ENCODE measurements around the gene ANKUB1.

ANKUB1 gene

GRCh38 chr3:149763565-149764195, 28.7 kb downstream of the ANKUB1 start:
- no peak for DNase-seq (ENCODE audit: low read depth in 3 of 3)

GRCh38 chr3:149753717-149754116, 38.6 kb downstream of the ANKUB1 start:
- DNase-seq (ENCODE audit: low read depth in 3 of 3) = no peak

GRCh38 chr3:149752788-149753136, 39.6 kb downstream of the ANKUB1 start:
- DNase-seq (ENCODE audit: low read depth in 3 of 3) = no peak

GRCh38 chr3:149752051-149752787, 40.1 kb downstream of the ANKUB1 start, which contains the start of gene COMMD2:
TSS of gene COMMD2 (minus strand) at chr3:149752489. CDS start at chr3:149752444, 45 bp downstream.
- peak; percentile 42 to 56 (median 54) for DNase-seq (ENCODE audit: low read depth in 3 of 3)

- DNase-seq (ENCODE audit: low read depth in 3 of 3) = no peak
These were observed 40.8 kb downstream of the ANKUB1 start for GRCh38 chr3:149751551-149751950.

- no peak for DNase-seq (ENCODE audit: low read depth in 3 of 3)
These were observed 47.7 kb downstream of the ANKUB1 start for GRCh38 chr3:149744606-149745005.

- no peak for DNase-seq (ENCODE audit: low read depth in 3 of 3)
These were observed 48.2 kb downstream of the ANKUB1 start for GRCh38 chr3:149744151-149744550.

GRCh38 chr3:149739396-149739795, 53.0 kb downstream of the ANKUB1 start:
- DNase-seq (ENCODE audit: low read depth in 3 of 3) = no peak

- no peak for DNase-seq (ENCODE audit: low read depth in 3 of 3)
These were observed 53.5 kb downstream of the ANKUB1 start for GRCh38 chr3:149738876-149739275.

- no peak for DNase-seq (ENCODE audit: low read depth in 3 of 3)
These were observed 55.5 kb downstream of the ANKUB1 start for GRCh38 chr3:149736953-149737205.

- DNase-seq (ENCODE audit: low read depth in 3 of 3) = no peak
These were observed 56.0 kb downstream of the ANKUB1 start for GRCh38 chr3:149736175-149736952.

- no peak for DNase-seq (ENCODE audit: low read depth in 3 of 3)
These were observed 60.1 kb downstream of the ANKUB1 start for GRCh38 chr3:149732234-149732633.

GRCh38 chr3:149727656-149728055, 64.7 kb downstream of the ANKUB1 start:
- DNase-seq (ENCODE audit: low read depth in 3 of 3) = no peak

- DNase-seq (ENCODE audit: low read depth in 3 of 3) = no peak
These were observed 65.5 kb downstream of the ANKUB1 start for GRCh38 chr3:149726716-149727407.

- no peak for DNase-seq (ENCODE audit: low read depth in 3 of 3)
These were observed 68.6 kb downstream of the ANKUB1 start for GRCh38 chr3:149723781-149724180.

- no peak for DNase-seq (ENCODE audit: low read depth in 3 of 3)
These were observed 71.4 kb downstream of the ANKUB1 start for GRCh38 chr3:149720918-149721317.

- no peak for DNase-seq (ENCODE audit: low read depth in 3 of 3)
These were observed 74.8 kb downstream of the ANKUB1 start for GRCh38 chr3:149717391-149718056.

- DNase-seq (ENCODE audit: low read depth in 3 of 3) = no peak
These were observed 75.4 kb downstream of the ANKUB1 start for GRCh38 chr3:149716984-149717383.

GRCh38 chr3:149715247-149715646, 77.1 kb downstream of the ANKUB1 start:
- no peak for DNase-seq (ENCODE audit: low read depth in 3 of 3)

- DNase-seq (ENCODE audit: low read depth in 3 of 3) = no peak
These were observed 78.4 kb downstream of the ANKUB1 start for GRCh38 chr3:149713730-149714654.

All from stimulated activated CD4-positive, alpha-beta T cell treated with anti-CD3 and anti-CD28 coated beads, TNF-alpha, amount 100 ng/mL, for 4 hours (primary cell).